H1 (cell line): ENCODE results near the gene SLC2A4. TPM values are rescaled to one million over a fixed set of nuclear protein-coding genes. Genes with fewer than 3 reads are reported as not detected.
A peak's percentile ranks its signal among the peaks of the same experiment; 100 is the strongest.

Experiments used
- CTCF ChIA-PET: fragments of 300-600 bp; sonication (Branson Sonifier 250); formaldehyde crosslinking; loops from one replicate; lab custom pipeline; 2021; ENCODE audit not compliant: partially characterized antibody; lab: Charles Lee
- POLR2A ChIA-PET: fragments of 300-600 bp; sonication (Branson Sonifier 250); formaldehyde crosslinking; loops from one replicate; lab custom pipeline; 2021; ENCODE audit warnings: inconsistent platforms; ENCODE audit not compliant: partially characterized antibody; lab: Charles Lee
- DNase-seq, 2 experiments: peaks; one replicate each; pipeline versions ENCODE4 v3.0.0 to v3.0.0-alpha.2; 2010 to 2022; ENCODE audit warnings: low spot score in 2 of 2, low read depth in 1 of 2, mixed read lengths in 1 of 2
- FAIRE-seq: peaks from 2 replicates; lab custom pipeline; 2011; peaks lifted over from hg19 to GRCh38; lab: Jason Lieb, UNC
- H2AFZ ChIP-seq: 2 replicates; pipeline ENCODE4 v1.8.1; 2012; ENCODE audit warnings: low read length, inconsistent platforms
- H2AK5ac ChIP-seq: 2 replicates; pipeline ENCODE4 v1.6.1; 2013; ENCODE audit warnings: low read depth, low read length
- H2BK120ac ChIP-seq: replicated peaks from 2 replicates; pipeline ENCODE3; 2013; ENCODE audit warnings: low read depth, low read length, inconsistent platforms
- H2BK12ac ChIP-seq: 2 replicates; pipeline ENCODE4 v1.6.1; 2013; ENCODE audit warnings: low read depth, low read length
- H2BK15ac ChIP-seq: 2 replicates; pipeline ENCODE4 v1.6.1; 2013; ENCODE audit warnings: low read length
- H2BK20ac ChIP-seq: 2 replicates; pipeline ENCODE4 v1.6.1; 2013; ENCODE audit warnings: low read length
- H2BK5ac ChIP-seq: 2 replicates; pipeline ENCODE4 v1.6.1; 2013; ENCODE audit warnings: low read depth, low read length
- H3K14ac ChIP-seq: 2 replicates; pipeline ENCODE4 v1.6.1; 2013; ENCODE audit warnings: inconsistent platforms; ENCODE audit not compliant: insufficient read length
- H3K18ac ChIP-seq: 2 replicates; pipeline ENCODE4 v1.6.1; 2013; ENCODE audit warnings: low read length; ENCODE audit errors: extremely low read depth
- H3K23ac ChIP-seq: 2 replicates; pipeline ENCODE4 v1.6.1; 2013; ENCODE audit warnings: inconsistent platforms; ENCODE audit not compliant: insufficient read length
- H3K23me2 ChIP-seq: 2 replicates; pipeline ENCODE4 v1.6.1; 2013; ENCODE audit warnings: low read depth, low read length
- H3K27ac ChIP-seq: 2 replicates; pipeline ENCODE4 v1.6.1; 2011; ENCODE audit warnings: low read depth, low read length, inconsistent platforms
- H3K27me3 ChIP-seq, 4 experiments: replicated peaks in 1 of 4; 1 replicate in 1 of 4; 2 replicates in 3 of 4; pipeline versions ENCODE4 v1.6.1 to v1.8.1; 2011 to 2013; ENCODE audit warnings: low read length in 3 of 4, mild to moderate bottlenecking in 3 of 4, inconsistent platforms in 2 of 4, mixed read lengths in 2 of 4, moderate library complexity in 1 of 4; ENCODE audit not compliant: control insufficient read depth in 3 of 4, insufficient read depth in 3 of 4; ENCODE audit errors: extremely low read depth in 1 of 4
- H3K36me3 ChIP-seq, 4 experiments: 2 replicates each; pipeline versions ENCODE4 v1.6.1 to v1.8.1; 2011 to 2013; ENCODE audit warnings: mild to moderate bottlenecking in 4 of 4, low read length in 3 of 4, moderate library complexity in 2 of 4, control low read depth in 1 of 4, inconsistent platforms in 1 of 4; ENCODE audit not compliant: insufficient read depth in 4 of 4, control insufficient read depth in 2 of 4
- H3K4ac ChIP-seq: replicated peaks from 2 replicates; pipeline ENCODE3; 2013; ENCODE audit warnings: low read length, low read depth, mixed read lengths, inconsistent platforms; ENCODE audit not compliant: insufficient read length
- H3K4me1 ChIP-seq, 4 experiments: replicated peaks in 1 of 4; 1 replicate in 1 of 4; 2 replicates in 3 of 4; pipeline versions ENCODE4 v1.6.1 to v1.8.1; 2011 to 2013; ENCODE audit warnings: low read length in 3 of 4, inconsistent platforms in 2 of 4, mixed read lengths in 1 of 4; ENCODE audit not compliant: insufficient read depth in 4 of 4, control insufficient read depth in 3 of 4
- H3K4me2 ChIP-seq, 2 experiments: 2 replicates each; pipeline versions ENCODE4 v1.6.1 to v1.8.1; 2011 to 2013; ENCODE audit warnings: low read depth in 2 of 2, low read length in 2 of 2, control low read depth in 1 of 2, inconsistent platforms in 1 of 2, mild to moderate bottlenecking in 1 of 2; ENCODE audit not compliant: insufficient read depth in 1 of 2
- H3K4me3 ChIP-seq, 4 experiments: fragments of 200-600, 300-600 bp in 1 of 4; sonication (generic), shearing (Covaris generic), sonication (Bioruptor Twin) in 1 of 4; 2 replicates each; pipeline versions ENCODE4 v1.5.1 to v1.8.1; 2011 to 2016; ENCODE audit warnings: low read length in 4 of 4, low read depth in 3 of 4, control low read depth in 2 of 4, inconsistent platforms in 2 of 4, mild to moderate bottlenecking in 2 of 4, mixed read lengths in 1 of 4, moderate library complexity in 1 of 4; ENCODE audit not compliant: insufficient read depth in 2 of 4; ENCODE audit errors: extremely low read depth in 1 of 4
- H3K56ac ChIP-seq: replicated peaks from 2 replicates; pipeline ENCODE3; 2013; ENCODE audit warnings: low read depth, mild to moderate bottlenecking, mixed read lengths, low read length, inconsistent platforms; ENCODE audit not compliant: insufficient read length
- H3K79me1 ChIP-seq: 2 replicates; pipeline ENCODE4 v1.6.1; 2013; ENCODE audit warnings: low read depth, low read length, control low read depth
- H3K79me2 ChIP-seq, 2 experiments: 2 replicates each; pipeline versions ENCODE4 v1.6.1 to v1.8.1; 2012 to 2013; ENCODE audit warnings: low read length in 2 of 2, mild to moderate bottlenecking in 2 of 2, inconsistent platforms in 1 of 2; ENCODE audit not compliant: insufficient read depth in 2 of 2, control insufficient read depth in 1 of 2
- H3K9ac ChIP-seq, 4 experiments: replicated peaks in 1 of 4; 1 replicate in 1 of 4; 2 replicates in 3 of 4; pipeline versions ENCODE4 v1.6.1 to v1.8.1; 2011 to 2013; ENCODE audit warnings: low read depth in 3 of 4, low read length in 3 of 4, control low read depth in 2 of 4, mild to moderate bottlenecking in 2 of 4, moderate library complexity in 2 of 4, inconsistent platforms in 1 of 4; ENCODE audit errors: extremely low read depth in 1 of 4
- H3K9me3 ChIP-seq, 2 experiments: 2 replicates each; pipeline versions ENCODE4 v1.6.1 to v1.8.1; 2012 to 2013; ENCODE audit warnings: mild to moderate bottlenecking in 2 of 2, moderate library complexity in 2 of 2, control low read depth in 1 of 2, inconsistent platforms in 1 of 2, low read depth in 1 of 2, low read length in 1 of 2, mixed read lengths in 1 of 2; ENCODE audit not compliant: insufficient read depth in 2 of 2
- H4K20me1 ChIP-seq, 2 experiments: replicated peaks in 1 of 2; 2 replicates each; pipeline versions ENCODE3 to v1.8.1; 2011 to 2013; ENCODE audit warnings: inconsistent platforms in 2 of 2, low read length in 2 of 2, mild to moderate bottlenecking in 1 of 2; ENCODE audit not compliant: insufficient read depth in 2 of 2, control insufficient read depth in 1 of 2
- H4K5ac ChIP-seq: 2 replicates; pipeline ENCODE4 v1.6.1; 2013; ENCODE audit warnings: low read length, low read depth, mixed read lengths, inconsistent platforms; ENCODE audit not compliant: insufficient read length
- H4K8ac ChIP-seq: 2 replicates; pipeline ENCODE4 v1.8.0; 2013; ENCODE audit warnings: mild to moderate bottlenecking, moderate library complexity, low read length, inconsistent platforms; ENCODE audit not compliant: insufficient read depth; ENCODE audit errors: extremely low read depth
- H4K91ac ChIP-seq: replicated peaks from 2 replicates; pipeline ENCODE3; 2013; ENCODE audit warnings: low read length, mixed read lengths, inconsistent platforms; ENCODE audit not compliant: insufficient read length
- FOSL1 ChIP-seq: IDR thresholded peaks from 2 replicates; pipeline ENCODE4 v1.6.1; 2011; ENCODE audit warnings: mild to moderate bottlenecking, low read depth, low read length, moderate library complexity; ENCODE audit not compliant: insufficient read depth
- GABPA ChIP-seq: IDR thresholded peaks from 2 replicates; pipeline ENCODE4 v1.6.1; 2011; ENCODE audit warnings: mild to moderate bottlenecking, low read length, moderate library complexity, borderline replicate concordance; ENCODE audit not compliant: insufficient read depth
- KDM1A ChIP-seq: fragments of 200-600, 300-600 bp; sonication (generic); IDR thresholded peaks from 2 replicates; pipeline ENCODE4 v1.7.1; 2016; ENCODE audit warnings: mild to moderate bottlenecking, low read length, borderline replicate concordance
- KDM4A ChIP-seq: IDR thresholded peaks from one replicate; pipeline ENCODE4 v1.7.1; 2012; ENCODE audit warnings: low read depth, mild to moderate bottlenecking, moderate library complexity, low read length, inconsistent platforms; ENCODE audit not compliant: severe bottlenecking
- WGBS, 2 experiments: shearing (Covaris generic) in 1 of 2; methylation state at CpG; one replicate each; pipeline versions ENCODE4 v1.1.6 to v1.1.7; 2013 to 2015; ENCODE audit warnings: low lambda C conversion rate in 2 of 2, mixed read lengths in 2 of 2, inconsistent platforms in 1 of 2, low coverage in 1 of 2, missing lambda C conversion rate in 1 of 2; ENCODE audit not compliant: insufficient replicate concordance in 2 of 2, insufficient coverage in 1 of 2, insufficient read length in 1 of 2; ENCODE audit errors: extremely low coverage in 1 of 2, missing lambda C conversion rate in 1 of 2; 5-methylcytosine and 5-hydroxymethylcytosine counted together
- polyA plus RNA-seq, 7 experiments: library from polyadenylated mRNA; depleted of rRNA in 3 of 7; stranded (reverse) in 5 of 7; unstranded in 2 of 7; fragments of >200 nt in 5 of 7; fragments of 200-250 nt in 2 of 7; gene quantifications; 1 replicate in 5 of 7; 2 replicates in 1 of 7; 4 replicates in 1 of 7; pipeline versions ENCODE4 v1.2.1 to v1.2.3, GENCODE V29; 2011 to 2013; ENCODE audit warnings: missing spikeins in 2 of 7, mixed read lengths in 2 of 7
- total RNA-seq: library from RNA; stranded (reverse); fragmentation: NEBNext Ultra II Directional; extraction: Animal tissue kit (Norgen Biotek cat#: 25700); gene quantifications from 2 replicates; pipeline ENCODE4 v1.2.1, GENCODE V29; 2021

SLC2A4 gene
- total and polyA plus RNA-seq, 2 of the 8 experiments (the other 6 are each of a cell fraction or from before 2014, with no cell fraction given), result 5.7 to 6.9 TPM

GRCh38 chr17:7266784-7267183 is 14.7 kb upstream of the SLC2A4 start:
- 0 out of 2 replicates have a peak overlapping the region, but pooled peaks have one; percentile 60 for H2BK12ac ChIP-seq
- peaks cover 3% of the 10 kb centered on the region for H3K23me2 ChIP-seq
- H3K4ac ChIP-seq, result no peak overlapping the region
- peaks cover under 1% of the 10 kb centered on the region; the same call in 1 of the 2 replicates for H3K79me1 ChIP-seq
- FAIRE-seq (no peak), DNase-seq (no peak)
- no peak overlapping the region for H2BK15ac ChIP-seq
- H3K36me3 ChIP-seq, result no peaks in the 10 kb centered on the region
- H2BK20ac ChIP-seq, result no peak overlapping the region
- H4K91ac ChIP-seq, result peak overlapping the region; percentile 35
- H2BK120ac ChIP-seq, result no peak overlapping the region
- no peak overlapping the region for H2AFZ ChIP-seq
- 92% methylated on average over 1 of the region's 1 CpG; no CpG with 5 or more reads in 1 of the 2 experiments for WGBS, 2 experiments
- no peak overlapping the region for H3K14ac ChIP-seq
- H3K27ac ChIP-seq, result no peak overlapping the region
- H2AK5ac ChIP-seq, result no peak overlapping the region
- no peak overlapping the region; the same call in 1 of the 2 replicates for H2BK5ac ChIP-seq
- ChIA-PET POLR2A (interaction anchor here (0.8 to 13.7 kb wide), 7 partner anchors 8 to 63 kb away, joined by 3 to 159 read pairs (median 6); partner anchors contain the start of genes ACADVL, DLG4, DVL2 and GABARAP), CTCF (interaction anchor here (0.6 to 2.8 kb wide), 8 partner anchors 14 to 1830 kb away, joined by 3 to 17 read pairs (median 4); partner anchors contain the start of gene SLC2A4)
- peaks cover 0 to 1% of the 10 kb centered on the region in 2 experiments; a peak in 1 of 4 replicates for H3K79me2 ChIP-seq
- H3K4me3 ChIP-seq, result no peak overlapping the region
- no peak overlapping the region for H4K8ac ChIP-seq
- H4K5ac ChIP-seq, result no peak overlapping the region
- H3K9ac ChIP-seq, result no peak overlapping the region
- H3K4me1 ChIP-seq, result peaks cover 0 to 8% (median 4%) of the 10 kb centered on the region in 4 experiments; a peak in 4 of 7 replicates
- H3K56ac ChIP-seq, result no peak overlapping the region
- no peak overlapping the region; a peak in 1 of 4 replicates for H3K4me2 ChIP-seq
- H3K18ac ChIP-seq, result 0 out of 2 replicates have a peak overlapping the region, but pooled peaks have one; percentile 28
- no peaks in the 10 kb centered on the region for H3K27me3 ChIP-seq
- no peak overlapping the region for H3K23ac ChIP-seq
- no peaks in the 10 kb centered on the region for H3K9me3 ChIP-seq
- peaks cover 0 to under 1% of the 10 kb centered on the region in 2 experiments for H4K20me1 ChIP-seq
- no peak for TF ChIP-seq KDM1A
- TF ChIP-seq KDM4A, result no peak
- TF ChIP-seq GABPA, result no peak
- no peak for TF ChIP-seq FOSL1
